MM.1S (cell line): ENCODE data around the gene C9.

Experiments used
- DNase-seq: peaks from one replicate; pipeline ENCODE4 v3.0.0-alpha.2; 2015
- H2AFZ ChIP-seq: fragments of 300-600 bp; sonication (generic); 2 replicates; pipeline ENCODE4 v1.6.0; 2016; ENCODE audit warnings: antibody characterized with exemption, low read length
- H3F3A ChIP-seq: fragments of 300-600 bp; sonication (generic); 2 replicates; pipeline ENCODE4 v1.6.1; 2016; ENCODE audit warnings: mild to moderate bottlenecking, antibody characterized with exemption, low read length, moderate library complexity, mixed read lengths; ENCODE audit not compliant: insufficient read depth
- H3K27ac ChIP-seq: fragments of 300-600 bp; sonication (generic); 2 replicates; pipeline ENCODE4 v1.5.1; 2016; ENCODE audit warnings: mild to moderate bottlenecking, low read length
- H3K27me3 ChIP-seq: fragments of 300-600 bp; sonication (generic); replicated peaks from 2 replicates; pipeline ENCODE4 v1.6.0; 2016; ENCODE audit warnings: low read length; ENCODE audit not compliant: insufficient read depth
- H3K36me3 ChIP-seq: fragments of 300-600 bp; sonication (generic); replicated peaks from 2 replicates; pipeline ENCODE4 v1.6.1; 2016; ENCODE audit warnings: mild to moderate bottlenecking, low read length, mixed read lengths; ENCODE audit not compliant: insufficient read depth
- H3K4me1 ChIP-seq: fragments of 300-600 bp; sonication (generic); 2 replicates; pipeline ENCODE4 v1.6.1; 2016; ENCODE audit warnings: low read length, mixed read lengths
- H3K4me2 ChIP-seq: fragments of 300-600 bp; sonication (generic); 2 replicates; pipeline ENCODE4 v1.6.0; 2016; ENCODE audit warnings: low read depth, low read length
- H3K4me3 ChIP-seq: fragments of 300-600 bp; sonication (generic); 2 replicates; pipeline ENCODE4 v1.5.1; 2016; ENCODE audit warnings: low read length, mixed read lengths
- H3K79me2 ChIP-seq: fragments of 300-600 bp; sonication (generic); 2 replicates; pipeline ENCODE4 v1.6.1; 2016; ENCODE audit warnings: mixed run types, low read length, mixed read lengths
- H3K9ac ChIP-seq: fragments of 300-600 bp; sonication (generic); 2 replicates; pipeline ENCODE4 v1.6.1; 2016; ENCODE audit warnings: low read length, mixed read lengths
- H3K9me2 ChIP-seq: fragments of 300-600 bp; sonication (generic); replicated peaks from 2 replicates; pipeline ENCODE4 v1.6.1; 2016; ENCODE audit warnings: mild to moderate bottlenecking, low read length, mixed read lengths; ENCODE audit not compliant: insufficient read depth
- H3K9me3 ChIP-seq: fragments of 300-600 bp; sonication (generic); replicated peaks from 2 replicates; pipeline ENCODE4 v1.6.1; 2016; ENCODE audit warnings: mild to moderate bottlenecking, low read length, mixed read lengths; ENCODE audit not compliant: insufficient read depth
- H4K20me1 ChIP-seq: fragments of 300-600 bp; sonication (generic); 2 replicates; pipeline ENCODE4 v1.6.1; 2016; ENCODE audit warnings: mild to moderate bottlenecking, low read length, moderate library complexity, mixed read lengths; ENCODE audit not compliant: insufficient read depth
- CTCF ChIP-seq: fragments of 300-600 bp; sonication (generic); IDR thresholded peaks from 2 replicates; pipeline ENCODE4 v1.5.1; 2016; ENCODE audit warnings: antibody characterized with exemption, low read length, mixed read lengths
- EZH2 ChIP-seq: fragments of 300-600 bp; sonication (generic); optimal IDR thresholded peaks from 2 replicates; pipeline ENCODE3; 2017; ENCODE audit warnings: low read depth, mild to moderate bottlenecking, antibody characterized with exemption, low read length, mixed read lengths
- EZH2phosphoT487 ChIP-seq: fragments of 300-600 bp; sonication (generic); IDR thresholded peaks from 2 replicates; pipeline ENCODE4 v1.6.1; 2018; ENCODE audit warnings: antibody characterized with exemption, low read length

C9 gene

GRCh38 chr5:39394946-39395345, 30.7 kb upstream of the C9 start:
- H3K9ac ChIP-seq, result no peak overlapping the region
- no peaks in the 10 kb centered on the region for H3F3A ChIP-seq
- no peak overlapping the region for H2AFZ ChIP-seq

GRCh38 chr5:39390945-39391344, 26.6 kb upstream of the C9 start:
- H3K9ac ChIP-seq, result no peak overlapping the region
- H3K27me3 ChIP-seq, result no peaks in the 10 kb centered on the region
- H3K4me3 ChIP-seq, result no peak overlapping the region
- H3K9me3 ChIP-seq, result no peaks in the 10 kb centered on the region
- no peak for DNase-seq
- no peaks in the 10 kb centered on the region for H3F3A ChIP-seq
- no peak overlapping the region for H3K4me2 ChIP-seq
- no peaks in the 10 kb centered on the region for H3K79me2 ChIP-seq
- no peaks in the 10 kb centered on the region for H3K36me3 ChIP-seq
- no peaks in the 10 kb centered on the region for H4K20me1 ChIP-seq
- H3K9me2 ChIP-seq, result no peaks in the 10 kb centered on the region
- TF ChIP-seq EZH2phosphoT487, result no peak
- no peak for TF ChIP-seq EZH2
- TF ChIP-seq CTCF, result no peak
- no peak overlapping the region for H3K27ac ChIP-seq
- H2AFZ ChIP-seq, result no peak overlapping the region
- H3K4me1 ChIP-seq, result no peaks in the 10 kb centered on the region

More at GRCh38 chr5:39394946-39395345, 30.7 kb upstream of the C9 start:
- H3K79me2 ChIP-seq, result no peaks in the 10 kb centered on the region
- TF ChIP-seq CTCF (no peak), EZH2 (no peak), EZH2phosphoT487 (no peak)
- H3K36me3 ChIP-seq, result no peaks in the 10 kb centered on the region
- DNase-seq, result no peak
- H3K4me2 ChIP-seq, result no peak overlapping the region
- H3K27me3 ChIP-seq, result no peaks in the 10 kb centered on the region
- H3K9me2 ChIP-seq, result no peaks in the 10 kb centered on the region
- no peak overlapping the region for H3K4me3 ChIP-seq
- H4K20me1 ChIP-seq, result no peaks in the 10 kb centered on the region
- H3K9me3 ChIP-seq, result no peaks in the 10 kb centered on the region
- no peak overlapping the region for H3K27ac ChIP-seq
- peaks cover 8% of the 10 kb centered on the region; the same call in 1 of the 2 replicates for H3K4me1 ChIP-seq

DNA sequence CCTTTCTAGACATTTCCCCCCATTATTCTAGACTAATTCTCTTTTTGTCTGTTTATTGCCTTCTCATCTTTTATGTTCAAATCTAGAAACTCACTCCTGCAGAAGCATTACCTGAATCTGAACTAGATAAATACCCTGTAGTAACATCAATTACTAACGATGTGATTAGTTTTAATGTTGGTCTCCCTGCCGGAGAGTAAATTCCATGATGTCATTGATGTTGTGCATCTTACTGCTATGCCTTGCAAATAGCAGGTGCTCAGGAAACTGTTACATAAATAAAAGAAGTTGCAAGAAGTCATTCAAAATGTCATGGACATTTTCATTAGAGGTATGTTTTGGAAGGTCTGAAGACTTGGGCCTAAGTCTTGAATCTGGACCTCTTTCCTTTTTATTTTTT, 23.0 kb upstream of the C9 start:
- no peak for DNase-seq
- peaks cover 14% of the 10 kb centered on the region for H3K4me1 ChIP-seq
- H3K27me3 ChIP-seq, result no peaks in the 10 kb centered on the region
- H3K9me3 ChIP-seq, result no peaks in the 10 kb centered on the region
- H4K20me1 ChIP-seq, result no peaks in the 10 kb centered on the region
- H2AFZ ChIP-seq, result no peak overlapping the region
- no peak overlapping the region for H3K4me3 ChIP-seq
- no peak overlapping the region for H3K4me2 ChIP-seq
- H3F3A ChIP-seq, result no peaks in the 10 kb centered on the region
- H3K79me2 ChIP-seq, result no peaks in the 10 kb centered on the region
- H3K27ac ChIP-seq, result no peak overlapping the region
- H3K9ac ChIP-seq, result no peak overlapping the region
- H3K36me3 ChIP-seq, result no peaks in the 10 kb centered on the region
- no peak for TF ChIP-seq EZH2phosphoT487
- H3K9me2 ChIP-seq, result no peaks in the 10 kb centered on the region

DNA sequence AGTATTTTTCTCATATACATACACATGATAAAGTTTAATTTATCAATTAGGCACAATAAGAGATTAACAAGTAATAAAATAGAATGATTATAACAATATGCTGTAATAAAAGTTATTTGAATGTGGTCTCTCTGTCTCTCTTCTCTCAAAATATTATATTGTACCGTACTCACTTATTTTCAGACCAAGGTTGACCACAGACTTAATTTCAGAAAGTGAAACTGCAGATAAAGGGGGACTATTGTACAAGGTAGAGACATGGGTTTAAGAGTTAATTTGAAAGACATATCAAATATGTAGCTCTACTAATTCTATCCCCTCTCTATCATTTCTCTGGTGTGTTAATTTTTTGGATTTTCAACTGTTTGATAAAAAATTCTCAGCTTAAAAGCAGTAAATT, 20.0 kb upstream of the C9 start:
- no peak overlapping the region for H3K4me2 ChIP-seq
- H3K36me3 ChIP-seq, result no peaks in the 10 kb centered on the region
- H3K9me2 ChIP-seq, result no peaks in the 10 kb centered on the region
- H3K4me3 ChIP-seq, result no peak overlapping the region
- H3F3A ChIP-seq, result no peaks in the 10 kb centered on the region
- H3K27me3 ChIP-seq, result no peaks in the 10 kb centered on the region
- peaks cover 14% of the 10 kb centered on the region for H3K4me1 ChIP-seq
- peak; percentile 55 for DNase-seq
- no peak overlapping the region for H2AFZ ChIP-seq
- TF ChIP-seq EZH2phosphoT487 (no peak), CTCF (no peak), EZH2 (no peak)
- H3K9me3 ChIP-seq, result no peaks in the 10 kb centered on the region
- no peak overlapping the region for H3K9ac ChIP-seq
- no peaks in the 10 kb centered on the region for H4K20me1 ChIP-seq
- H3K27ac ChIP-seq, result no peak overlapping the region
- no peaks in the 10 kb centered on the region for H3K79me2 ChIP-seq
